GM23248 (cell line): ENCODE measurements around the gene LINGO1. TPM values are rescaled to one million over a fixed set of nuclear protein-coding genes. Genes with fewer than 3 reads are reported as not detected.

ENCODE experiments used
- DNase-seq: peaks from one replicate; pipeline ENCODE4 v3.0.0-alpha.2; 2015
- H2AFZ ChIP-seq: fragments of 200-600 bp; sonication (generic); 2 replicates; pipeline ENCODE4 v1.6.1; 2016; ENCODE audit warnings: antibody characterized with exemption
- H3F3A ChIP-seq: fragments of 200-600 bp; sonication (generic); 2 replicates; pipeline ENCODE4 v1.6.1; 2016; ENCODE audit warnings: mild to moderate bottlenecking, antibody characterized with exemption, mixed run types; ENCODE audit not compliant: insufficient read depth
- H3K27ac ChIP-seq: fragments of 200-600 bp; sonication (generic); 2 replicates; pipeline ENCODE4 v1.5.1; 2016; ENCODE audit warnings: mild to moderate bottlenecking
- H3K27me3 ChIP-seq: fragments of 200-600 bp; sonication (generic); replicated peaks from 2 replicates; pipeline ENCODE4 v1.6.1; 2016; ENCODE audit warnings: mild to moderate bottlenecking; ENCODE audit not compliant: insufficient read depth
- H3K36me3 ChIP-seq: fragments of 200-600 bp; sonication (generic); 2 replicates; pipeline ENCODE4 v1.6.1; 2016; ENCODE audit warnings: low read depth, mild to moderate bottlenecking
- H3K4me1 ChIP-seq: fragments of 200-600 bp; sonication (generic); 2 replicates; pipeline ENCODE4 v1.6.1; 2016; ENCODE audit warnings: mild to moderate bottlenecking; ENCODE audit not compliant: insufficient read depth
- H3K4me2 ChIP-seq: fragments of 200-600 bp; sonication (generic); one replicate; pipeline ENCODE4 v1.6.1; 2016; ENCODE audit warnings: mild to moderate bottlenecking; ENCODE audit not compliant: unreplicated experiment
- H3K4me3 ChIP-seq: fragments of 200-600 bp; sonication (generic); 2 replicates; pipeline ENCODE4 v1.5.1; 2016; ENCODE audit warnings: mild to moderate bottlenecking
- H3K79me2 ChIP-seq: fragments of 200-600 bp; sonication (generic); 2 replicates; pipeline ENCODE4 v1.6.1; 2016; ENCODE audit warnings: mild to moderate bottlenecking; ENCODE audit not compliant: insufficient read depth
- H3K9ac ChIP-seq: fragments of 200-600 bp; sonication (generic); 2 replicates; pipeline ENCODE4 v1.6.1; 2016; ENCODE audit warnings: mild to moderate bottlenecking
- H3K9me2 ChIP-seq: fragments of 200-600 bp; sonication (generic); 2 replicates; pipeline ENCODE4 v1.6.1; 2016; ENCODE audit warnings: mixed run types, mild to moderate bottlenecking, moderate library complexity; ENCODE audit not compliant: insufficient read depth
- H3K9me3 ChIP-seq: fragments of 200-600 bp; sonication (generic); one replicate; pipeline ENCODE4 v1.6.1; 2017; ENCODE audit warnings: low read depth
- H4K20me1 ChIP-seq: fragments of 200-600 bp; sonication (generic); 2 replicates; pipeline ENCODE4 v1.6.0; 2016; ENCODE audit not compliant: insufficient read depth
- EZH2 ChIP-seq: fragments of 200-600 bp; sonication (generic); IDR thresholded peaks from 2 replicates; pipeline ENCODE4 v1.6.1; 2018; ENCODE audit warnings: antibody characterized with exemption, mild to moderate bottlenecking; ENCODE audit not compliant: insufficient read depth, poor library complexity, severe bottlenecking
- EZH2phosphoT487 ChIP-seq: fragments of 200-600 bp; sonication (generic); IDR thresholded peaks from 2 replicates; pipeline ENCODE4 v1.6.1; 2018; ENCODE audit warnings: antibody characterized with exemption, moderate library complexity, mild to moderate bottlenecking, low read depth; ENCODE audit not compliant: insufficient read depth
- WGBS, 2 experiments: methylation state at CpG; one replicate each; pipeline ENCODE4 v1.1.6; 2015 to 2017; ENCODE audit warnings: low lambda C conversion rate in 2 of 2, low coverage in 1 of 2; ENCODE audit errors: missing lambda C conversion rate in 2 of 2; 5-methylcytosine and 5-hydroxymethylcytosine counted together
- in situ Hi-C: fragments of 300-500 bp; cut with MboI; formaldehyde crosslinking; loops from 2 replicates; pipeline ENCODE4 v1.15.0; 2020
- polyA plus RNA-seq: library from polyadenylated mRNA; unstranded; fragments of >200 nt; fragmentation: Nextera tagmentation; extraction: Ambion mirVana; gene quantifications from 2 replicates; pipeline ENCODE4 v1.2.1, GENCODE V29; 2016
- total RNA-seq: library from RNA; depleted of rRNA; stranded (reverse); fragments of >200 nt; shearing (Covaris generic); gene quantifications from 2 replicates; pipeline ENCODE4 v1.2.3, GENCODE V29; 2014

LINGO1 gene
- total and polyA plus RNA-seq, 2 experiments from 2014 or later: not detected

- H3K4me2 ChIP-seq: no peak overlapping the region
- peaks cover 11% of the 10 kb centered on the region; the same call in 1 of the 2 replicates for H3K27me3 ChIP-seq
- in situ Hi-C loops: no loop called here
- no peaks in the 10 kb centered on the region for H3K9me2 ChIP-seq
- H3K4me3 ChIP-seq: no peak overlapping the region
- H4K20me1 ChIP-seq: no peaks in the 10 kb centered on the region
- H3K9ac ChIP-seq: no peak overlapping the region
- no peaks in the 10 kb centered on the region for H3F3A ChIP-seq
- H3K9me3 ChIP-seq: no peaks in the 10 kb centered on the region
- no peak for DNase-seq
- no peaks in the 10 kb centered on the region for H3K79me2 ChIP-seq
- no peak overlapping the region for H2AFZ ChIP-seq
- no peak overlapping the region for H3K27ac ChIP-seq
- H3K36me3 ChIP-seq: no peaks in the 10 kb centered on the region
- WGBS, 2 experiments: 51 to 52% methylated on average over 3 of the region's 3 CpGs
- TF ChIP-seq EZH2phosphoT487: no peak
- no peak for TF ChIP-seq EZH2
- no peaks in the 10 kb centered on the region for H3K4me1 ChIP-seq
These were observed 40.0 kb downstream of the LINGO1 start for GRCh38 chr15:77592758-77593157.

GRCh38 chr15:77591968-77592613, 40.6 kb downstream of the LINGO1 start:
- H3F3A ChIP-seq: no peaks in the 10 kb centered on the region
- H3K27ac ChIP-seq: no peak overlapping the region
- H3K9ac ChIP-seq: no peak overlapping the region
- H3K79me2 ChIP-seq: no peaks in the 10 kb centered on the region
- no peak overlapping the region for H2AFZ ChIP-seq
- no peaks in the 10 kb centered on the region for H3K9me2 ChIP-seq
- no peaks in the 10 kb centered on the region for H3K4me1 ChIP-seq
- TF ChIP-seq EZH2phosphoT487 (no peak), EZH2 (no peak)
- no peaks in the 10 kb centered on the region for H3K36me3 ChIP-seq
- 70 to 81% methylated on average over 13 of the region's 13 CpGs for WGBS, 2 experiments
- DNase-seq: no peak
- peaks cover 14% of the 10 kb centered on the region; the same call in 1 of the 2 replicates for H3K27me3 ChIP-seq
- H3K4me3 ChIP-seq: no peak overlapping the region
- no peaks in the 10 kb centered on the region for H4K20me1 ChIP-seq
- in situ Hi-C loops: no loop called here
- no peaks in the 10 kb centered on the region for H3K9me3 ChIP-seq
- H3K4me2 ChIP-seq: no peak overlapping the region

- WGBS, 2 experiments: 56 to 63% methylated on average over 6 of the region's 6 CpGs
- H3K4me1 ChIP-seq: no peaks in the 10 kb centered on the region
- H3K9me3 ChIP-seq: no peaks in the 10 kb centered on the region
- no peaks in the 10 kb centered on the region for H3F3A ChIP-seq
- H3K9me2 ChIP-seq: no peaks in the 10 kb centered on the region
- H3K27ac ChIP-seq: no peak overlapping the region
- H3K4me3 ChIP-seq: no peak overlapping the region
- H3K9ac ChIP-seq: no peak overlapping the region
- no peaks in the 10 kb centered on the region for H3K79me2 ChIP-seq
- TF ChIP-seq EZH2phosphoT487 (no peak), EZH2 (no peak)
- in situ Hi-C loops: no loop called here
- DNase-seq: no peak
- H3K36me3 ChIP-seq: no peaks in the 10 kb centered on the region
- H4K20me1 ChIP-seq: no peaks in the 10 kb centered on the region
- H3K4me2 ChIP-seq: no peak overlapping the region
- peaks cover 14% of the 10 kb centered on the region; the same call in 1 of the 2 replicates for H3K27me3 ChIP-seq
- H2AFZ ChIP-seq: no peak overlapping the region
These were observed 42.9 kb downstream of the LINGO1 start for GRCh38 chr15:77589839-77590238.

- H3K27me3 ChIP-seq: peaks cover 14% of the 10 kb centered on the region; the same call in 1 of the 2 replicates
- TF ChIP-seq EZH2phosphoT487 (no peak), EZH2 (no peak)
- DNase-seq: no peak
These were observed 44.6 kb downstream of the LINGO1 start for GRCh38 chr15:77588126-77588525.

GRCh38 chr15:77584691-77585090, 48.0 kb downstream of the LINGO1 start:
- in situ Hi-C loops: no loop called here
- Histone ChIP-seq H3K9me3 (no peaks in the 10 kb centered on the region), H3K4me2 (no peak overlapping the region), H3F3A (no peaks in the 10 kb centered on the region), H3K79me2 (no peaks in the 10 kb centered on the region), H2AFZ (no peak overlapping the region), H4K20me1 (no peaks in the 10 kb centered on the region), H3K27ac (no peak overlapping the region), H3K36me3 (no peaks in the 10 kb centered on the region), H3K9me2 (no peaks in the 10 kb centered on the region), H3K27me3 (peaks cover 14% of the 10 kb centered on the region; the same call in 1 of the 2 replicates), H3K4me3 (no peak overlapping the region), H3K9ac (no peak overlapping the region), H3K4me1 (no peaks in the 10 kb centered on the region)
- 62 to 68% methylated on average over 11 of the region's 11 CpGs for WGBS, 2 experiments
- no peak for DNase-seq
- no peak for TF ChIP-seq EZH2phosphoT487

More at GRCh38 chr15:77588126-77588525, 44.6 kb downstream of the LINGO1 start:
- Histone ChIP-seq H4K20me1 (no peaks in the 10 kb centered on the region), H3K9me3 (no peaks in the 10 kb centered on the region), H3F3A (no peaks in the 10 kb centered on the region), H3K9me2 (no peaks in the 10 kb centered on the region), H3K79me2 (no peaks in the 10 kb centered on the region), H3K27ac (no peak overlapping the region), H3K9ac (no peak overlapping the region), H3K4me3 (no peak overlapping the region), H3K36me3 (no peaks in the 10 kb centered on the region), H3K4me1 (no peaks in the 10 kb centered on the region), H3K4me2 (no peak overlapping the region), H2AFZ (no peak overlapping the region)
- WGBS, 2 experiments: 72 to 80% methylated on average over 12 of the region's 12 CpGs
- in situ Hi-C loops: no loop called here
